NCI-H2081 (cell line): ENCODE results near the gene AFAP1L2.
A peak's percentile ranks its signal among the peaks of the same experiment; 100 is the strongest.

Experiments
- DNase-seq, 2 experiments: peaks; one replicate each; lab custom pipeline; 2025; lab: John Stamatoyannopoulos, UW

The AFAP1L2 gene

DNA sequence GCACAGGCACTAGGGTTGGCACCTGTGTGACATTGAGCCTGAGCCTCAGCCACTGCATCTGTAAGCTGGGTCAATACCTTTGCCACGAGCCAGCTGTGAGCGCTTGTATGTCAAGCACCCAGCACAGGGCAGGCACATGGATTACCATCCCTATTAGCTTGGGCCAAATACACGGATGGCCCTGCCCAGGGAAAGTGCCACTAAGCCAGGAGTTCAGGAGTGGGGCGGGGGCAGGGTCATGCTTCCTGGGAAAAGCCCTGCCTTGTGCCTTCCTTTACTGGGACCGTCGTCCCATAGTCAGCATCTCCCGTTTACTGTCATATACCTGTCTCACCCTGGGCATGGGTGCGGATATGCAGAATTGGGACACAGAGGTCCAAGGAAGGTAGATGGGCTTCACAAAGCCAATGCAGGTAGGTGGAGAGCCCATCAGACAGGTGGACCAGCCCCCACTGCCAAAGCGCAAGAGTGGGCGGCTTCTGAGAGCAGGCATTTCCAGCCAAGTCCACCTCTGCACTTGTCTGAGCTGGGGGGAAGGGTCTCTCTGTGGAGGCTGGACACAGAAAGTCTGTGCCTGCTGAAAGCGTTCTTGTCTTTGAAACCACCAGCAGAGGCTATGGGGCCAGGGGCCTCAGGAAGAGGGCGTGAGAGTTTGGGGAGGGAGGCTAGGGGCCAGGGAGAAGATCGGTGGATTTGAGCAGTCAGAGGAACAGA lies 92.6 kb downstream of the AFAP1L2 start:
- no peak for DNase-seq

DNA sequence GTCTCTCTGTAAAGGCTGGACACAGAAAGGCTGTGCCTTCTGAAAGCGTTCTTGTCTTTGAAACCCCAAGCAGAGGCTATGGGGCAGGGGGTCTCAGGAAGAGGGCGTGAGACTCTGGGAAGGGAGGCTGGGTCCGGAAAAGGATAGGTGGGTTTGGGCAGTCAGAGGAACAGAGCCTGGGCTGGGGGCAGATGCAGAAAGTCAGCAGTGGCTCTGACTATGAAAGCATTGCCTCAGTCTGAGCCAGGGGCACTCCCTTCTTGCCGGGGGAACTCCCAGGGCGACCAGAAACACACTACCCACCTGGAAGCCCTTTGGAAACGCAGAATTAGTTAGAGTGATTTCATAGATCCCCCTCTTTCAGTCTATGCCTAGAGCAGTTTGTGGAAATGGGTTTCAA lies 93.3 kb downstream of the AFAP1L2 start:
- no peak for DNase-seq

DNA sequence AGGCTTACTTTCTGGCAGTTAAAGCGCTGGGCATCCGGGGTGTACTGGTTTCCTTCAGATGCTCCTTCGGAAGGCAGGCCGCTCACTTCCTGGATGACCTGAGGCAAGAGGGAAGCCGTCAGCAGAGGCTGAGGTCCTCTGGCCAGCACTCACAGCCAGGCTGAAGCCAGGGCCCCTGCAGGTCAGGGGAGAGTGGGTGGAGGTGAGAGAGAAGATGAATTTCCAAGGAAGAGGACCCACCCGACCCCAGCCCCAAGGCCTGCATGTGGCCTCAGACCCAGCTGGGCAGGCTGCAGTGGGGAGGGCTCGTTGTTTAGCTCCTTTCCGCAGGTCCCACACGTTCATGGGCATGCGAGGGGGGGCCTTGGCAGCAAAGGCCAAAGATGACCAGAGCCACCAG lies 94.0 kb downstream of the AFAP1L2 start:
- DNase-seq: no peak

DNA sequence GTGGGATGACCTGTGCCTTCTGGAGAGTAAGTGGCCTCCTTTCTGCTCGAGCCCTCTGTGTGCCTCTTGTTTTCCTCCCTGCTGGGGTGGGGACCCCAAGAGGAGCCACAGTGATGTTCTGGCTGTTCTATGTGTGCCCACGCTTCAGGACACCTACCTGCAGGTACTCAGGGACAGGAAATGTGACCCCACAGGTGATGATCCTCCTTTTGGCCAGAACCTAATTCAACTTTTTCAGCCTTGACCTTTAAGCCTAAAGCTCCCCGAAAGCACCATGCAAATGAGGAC lies 95.0 kb downstream of the AFAP1L2 start:
- DNase-seq: no peak

DNA sequence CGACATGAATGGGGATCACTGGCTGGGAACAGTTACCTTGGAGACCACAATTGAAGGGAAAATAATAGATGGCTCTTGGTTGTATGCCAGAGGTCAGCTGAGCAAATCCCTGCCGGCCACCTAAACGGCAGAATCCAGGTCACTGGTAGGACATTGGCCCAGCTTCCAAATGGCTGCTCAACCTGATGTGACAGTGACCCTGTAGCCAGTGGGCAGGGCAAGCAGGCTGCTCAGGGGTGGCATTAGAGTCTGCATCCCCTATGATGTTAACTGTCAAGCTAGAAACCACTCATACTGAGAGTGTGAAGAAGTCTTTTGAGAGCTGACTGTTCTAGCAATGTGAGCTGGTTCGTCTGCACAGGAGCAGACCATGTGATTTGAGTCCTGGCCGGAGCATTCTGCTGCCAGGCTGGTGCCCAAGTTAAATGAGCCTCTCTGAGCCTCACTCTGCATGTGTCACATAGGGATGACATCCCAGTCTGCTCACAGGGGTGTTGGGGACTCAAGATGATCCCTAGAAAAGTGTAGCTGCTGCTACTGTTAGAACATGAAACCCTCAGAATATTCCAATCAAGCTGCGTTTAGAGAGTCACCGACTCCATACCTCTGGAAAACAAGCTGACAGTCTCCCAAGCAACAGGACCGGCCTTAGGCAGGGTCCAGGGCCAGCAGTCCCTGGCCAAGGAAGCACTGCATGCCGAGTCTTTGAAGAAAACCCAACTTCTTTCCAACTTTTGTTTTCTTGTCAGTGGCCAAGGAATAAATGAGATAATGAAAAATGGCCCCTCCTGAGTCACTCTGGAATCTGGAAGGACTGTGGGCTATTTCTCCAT lies 95.6 kb downstream of the AFAP1L2 start:
- DNase-seq: no peak

DNA sequence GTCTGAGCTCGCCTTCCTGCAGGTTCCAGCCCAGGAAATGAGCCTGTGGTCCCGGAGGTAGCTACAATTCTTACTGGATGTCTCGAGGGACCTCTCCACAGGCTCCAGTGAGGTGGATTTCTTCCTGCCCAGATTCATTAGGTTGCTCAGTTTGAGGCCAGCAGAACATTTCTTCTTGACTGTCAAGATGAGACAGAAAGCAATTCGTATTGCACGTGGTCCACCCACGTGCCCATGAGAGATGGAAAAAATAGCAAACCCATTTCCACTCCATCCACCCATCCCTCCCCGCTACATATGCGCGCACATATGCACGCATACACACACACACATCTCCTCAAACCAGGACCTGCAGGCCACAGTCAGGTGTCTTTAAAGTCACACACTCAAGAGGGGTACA lies 96.6 kb downstream of the AFAP1L2 start:
- DNase-seq: no peak

DNA sequence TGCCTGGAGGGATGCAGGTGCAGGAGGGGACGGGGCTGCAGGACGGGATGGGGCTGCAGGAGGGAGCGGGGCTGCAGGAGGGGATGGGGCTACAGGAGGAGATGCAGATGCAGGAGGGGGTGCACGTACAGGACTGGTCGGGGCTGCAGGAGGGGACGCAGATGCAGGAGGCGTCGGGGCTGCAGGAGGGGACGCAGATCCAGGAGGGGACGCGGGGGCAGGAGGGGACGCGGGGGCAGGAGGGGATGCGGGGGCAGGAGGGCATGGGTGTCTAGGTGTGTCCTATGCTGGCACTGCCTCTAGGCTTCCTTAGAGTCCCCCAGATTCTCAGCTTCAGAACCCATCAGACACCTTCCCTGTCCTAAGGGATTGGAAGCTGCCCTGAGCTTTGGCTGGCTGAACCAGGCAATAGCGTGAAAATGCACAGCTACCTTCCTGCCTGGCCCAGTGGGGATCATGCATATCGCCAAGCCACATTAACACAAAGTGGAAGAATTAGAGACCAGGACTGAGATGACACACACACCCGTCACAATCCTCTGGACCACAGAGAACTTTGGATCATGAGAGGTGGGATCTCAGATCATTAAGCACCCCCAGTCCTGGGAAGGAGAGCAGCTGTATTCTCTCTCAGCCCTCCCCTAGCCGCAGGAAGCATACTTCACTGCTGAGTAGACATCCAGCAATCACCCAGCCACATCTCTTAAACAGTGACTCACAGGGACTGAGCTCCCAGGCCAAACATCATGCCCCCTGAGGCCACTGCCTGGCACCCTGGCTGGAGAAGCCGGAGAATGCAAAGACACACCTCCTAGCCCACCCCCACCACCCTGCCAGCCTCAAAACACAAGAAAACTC lies 98.0 kb downstream of the AFAP1L2 start:
- no peak for DNase-seq

DNA sequence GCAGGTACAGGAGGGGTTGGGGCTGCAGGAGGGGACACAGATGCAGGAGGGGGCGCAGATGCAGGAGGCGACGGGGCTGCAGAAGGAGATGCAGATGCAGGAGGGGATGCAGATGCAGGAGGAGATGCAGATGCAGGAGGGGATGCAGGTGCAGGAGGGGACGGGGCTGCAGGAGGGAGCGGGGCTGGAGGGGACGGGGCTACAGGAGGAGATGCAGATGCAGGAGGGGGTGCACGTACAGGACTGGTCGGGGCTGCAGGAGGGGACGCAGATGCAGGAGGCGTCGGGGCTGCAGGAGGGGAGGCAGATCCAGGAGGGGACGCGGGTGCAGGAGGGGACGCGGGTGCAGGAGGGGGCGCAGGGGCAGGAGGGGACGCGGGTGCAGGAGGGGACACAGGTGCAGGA lies 98.8 kb downstream of the AFAP1L2 start:
- DNase-seq: no peak

DNA sequence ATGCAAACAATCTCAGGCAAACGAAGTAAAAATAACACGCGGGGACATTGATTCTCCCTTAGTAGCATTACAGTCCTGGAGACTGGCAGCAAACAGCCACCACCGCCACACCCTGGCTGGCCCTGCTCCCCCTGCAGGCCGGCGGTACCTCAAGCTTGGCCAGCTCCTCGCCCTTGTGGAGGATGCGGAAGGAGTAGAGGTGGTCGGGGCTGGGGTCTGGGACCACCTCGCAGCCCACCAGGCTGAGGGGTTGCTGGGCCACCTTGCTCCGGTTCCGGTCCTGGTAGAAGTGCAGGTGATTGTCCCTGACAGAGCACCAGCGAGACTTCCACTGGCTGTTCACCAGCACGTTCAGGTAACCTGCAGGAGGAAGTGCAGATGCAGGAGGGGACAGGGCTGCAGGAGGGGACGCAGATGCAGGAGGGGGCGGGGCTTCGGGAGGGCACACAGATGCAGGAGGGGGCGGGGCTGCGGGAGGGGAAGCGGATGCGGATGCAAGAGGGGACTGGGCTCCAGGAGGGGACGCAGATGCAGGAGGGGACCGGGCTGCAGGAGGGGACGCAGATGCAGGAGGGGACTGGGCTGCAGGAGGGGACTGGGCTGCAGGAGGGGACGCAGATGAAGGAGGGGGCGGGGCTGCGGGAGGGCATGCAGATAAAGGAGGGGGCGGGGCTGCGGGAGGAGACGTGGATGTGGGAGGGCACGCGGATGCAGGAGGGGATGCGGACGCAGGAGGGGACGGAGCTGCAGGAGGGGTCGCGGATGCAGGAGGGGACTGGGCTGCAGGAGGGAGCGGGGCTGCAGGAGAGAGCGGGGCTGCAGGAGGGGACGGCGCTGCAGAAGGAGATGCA lies 99.5 kb downstream of the AFAP1L2 start:
- DNase-seq: peak; percentile 35 to 47

DNA sequence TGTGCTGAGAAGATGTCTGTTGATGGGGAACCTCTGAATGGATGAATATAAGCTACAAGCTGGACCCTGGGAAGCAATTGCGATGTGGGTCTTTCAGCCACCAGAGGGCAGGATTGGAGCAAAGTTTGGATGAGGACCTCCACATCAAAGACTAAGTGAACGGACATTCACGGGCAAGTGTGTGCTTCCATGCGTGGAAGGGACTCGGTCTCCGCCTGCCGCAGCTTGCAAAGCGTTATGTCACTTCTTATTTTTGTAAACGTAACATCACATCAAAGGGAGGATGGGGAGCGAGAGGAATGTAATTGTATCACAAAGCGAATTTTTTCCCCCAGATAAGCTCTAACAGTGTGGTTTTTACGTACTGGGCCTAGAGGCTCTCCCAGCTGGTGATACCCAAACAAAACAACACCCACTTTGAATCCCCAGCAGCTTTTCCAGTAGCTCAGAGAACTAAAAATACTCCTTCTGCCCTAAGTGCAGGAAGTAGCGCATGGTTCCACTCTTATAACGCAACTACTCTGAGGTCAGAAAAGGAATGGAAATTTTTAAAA lies 100.2 kb downstream of the AFAP1L2 start:
- DNase-seq: peak; percentile 62 to 77

DNA sequence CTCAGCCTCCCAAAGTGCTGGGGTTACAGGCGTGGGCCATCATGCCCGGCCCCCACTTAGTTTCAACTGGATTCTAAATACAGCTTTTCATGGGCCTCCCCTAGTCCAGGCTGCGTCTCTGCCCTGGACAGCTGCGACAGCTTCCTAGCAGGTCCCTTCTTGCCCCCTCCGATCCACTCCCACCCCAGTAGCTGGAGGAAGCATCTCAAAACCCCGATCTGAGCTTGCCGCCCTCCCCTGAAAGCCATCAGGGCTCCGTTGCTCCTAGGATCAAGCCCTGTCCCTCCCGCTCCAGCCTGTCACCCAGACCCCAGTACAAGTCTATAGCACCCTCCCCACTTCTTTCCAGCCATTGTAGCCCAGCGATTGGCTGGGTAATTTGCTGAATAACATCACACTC lies 100.7 kb downstream of the AFAP1L2 start:
- DNase-seq: no peak

DNA sequence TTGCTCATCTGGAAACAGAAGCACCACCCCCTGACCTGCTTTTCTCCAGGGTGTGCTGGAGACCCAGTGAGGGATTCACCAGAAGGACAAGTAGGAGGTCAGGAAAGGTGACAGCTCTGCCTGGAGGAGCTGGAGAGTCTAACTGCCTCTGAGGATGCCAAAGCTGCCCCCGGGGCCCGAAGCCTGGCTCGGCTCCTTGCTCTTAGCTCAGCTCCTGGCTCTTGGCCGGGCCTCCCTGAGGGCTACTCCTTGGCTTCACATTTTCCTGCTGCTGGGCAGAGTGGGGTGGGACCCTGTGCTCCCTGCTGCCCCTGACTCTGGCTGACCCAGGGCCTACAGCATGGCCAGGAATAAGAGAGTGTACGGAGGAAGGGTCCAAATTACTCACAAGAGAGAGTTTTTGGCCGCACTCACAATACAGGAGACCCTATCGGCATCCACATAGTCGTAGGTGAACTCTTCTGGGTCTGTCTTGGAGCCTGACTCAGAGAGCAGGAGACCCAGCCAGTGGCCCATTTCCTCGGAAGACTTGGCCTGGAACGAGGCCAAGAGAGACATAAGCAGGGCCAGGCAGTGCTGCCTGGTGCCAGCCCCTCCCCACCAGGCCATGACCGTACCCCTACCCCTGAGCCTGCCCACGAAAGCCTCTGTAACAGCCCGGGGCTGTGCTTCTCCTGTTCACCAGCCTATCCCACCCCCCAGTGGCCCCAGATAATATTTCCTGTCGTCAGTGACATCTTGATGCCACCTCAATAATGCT lies 102.2 kb downstream of the AFAP1L2 start:
- DNase-seq: no peak

DNA sequence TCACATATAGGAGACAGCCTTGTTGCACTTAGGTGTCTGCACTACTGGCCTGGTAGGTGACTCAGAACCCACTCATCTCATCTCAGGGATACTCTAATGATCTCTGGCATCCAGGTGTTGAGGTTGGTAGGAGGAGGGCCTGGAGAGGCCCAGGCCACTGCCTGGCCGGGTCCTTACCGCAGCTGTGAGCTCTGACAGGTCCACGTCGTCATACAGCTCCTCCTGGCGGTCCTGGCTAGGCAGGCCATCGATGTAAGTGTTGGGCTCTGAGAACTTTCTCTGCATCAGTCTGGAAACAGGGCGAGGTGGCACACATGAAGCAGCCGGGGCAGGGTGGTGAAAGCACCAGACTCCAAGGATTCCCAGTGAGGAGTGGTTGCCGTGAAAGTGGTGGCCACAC lies 103.1 kb downstream of the AFAP1L2 start:
- no peak for DNase-seq

DNA sequence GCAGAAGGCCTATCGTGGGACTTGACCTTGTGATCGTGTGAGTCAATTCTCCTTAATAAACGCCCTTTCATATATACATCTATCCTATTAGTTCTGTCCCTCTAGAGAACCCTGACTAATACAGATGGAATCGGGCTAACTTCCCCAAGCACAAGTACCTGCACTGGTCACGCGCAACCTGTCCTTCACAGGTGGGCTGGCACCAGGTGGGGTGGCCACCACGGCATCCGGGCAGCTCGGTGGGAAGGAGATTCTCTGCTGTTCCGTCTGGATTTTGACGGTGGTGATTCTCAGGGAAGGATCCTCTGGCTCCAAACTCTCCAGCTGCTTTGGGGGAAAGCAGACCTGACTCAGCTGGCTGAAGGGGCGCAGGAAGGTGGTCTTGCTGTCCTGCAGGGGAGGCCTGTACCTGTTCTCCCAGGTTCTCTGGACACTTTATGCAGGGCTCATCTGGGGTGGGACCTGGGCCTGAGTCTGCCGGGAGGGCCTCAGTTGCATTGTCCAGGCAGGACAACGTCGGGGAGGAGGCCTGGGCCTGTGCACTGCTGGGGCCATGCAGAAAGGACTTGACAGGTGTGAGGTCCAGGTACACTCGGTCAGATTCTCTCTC lies 104.2 kb downstream of the AFAP1L2 start:
- no peak for DNase-seq

DNA sequence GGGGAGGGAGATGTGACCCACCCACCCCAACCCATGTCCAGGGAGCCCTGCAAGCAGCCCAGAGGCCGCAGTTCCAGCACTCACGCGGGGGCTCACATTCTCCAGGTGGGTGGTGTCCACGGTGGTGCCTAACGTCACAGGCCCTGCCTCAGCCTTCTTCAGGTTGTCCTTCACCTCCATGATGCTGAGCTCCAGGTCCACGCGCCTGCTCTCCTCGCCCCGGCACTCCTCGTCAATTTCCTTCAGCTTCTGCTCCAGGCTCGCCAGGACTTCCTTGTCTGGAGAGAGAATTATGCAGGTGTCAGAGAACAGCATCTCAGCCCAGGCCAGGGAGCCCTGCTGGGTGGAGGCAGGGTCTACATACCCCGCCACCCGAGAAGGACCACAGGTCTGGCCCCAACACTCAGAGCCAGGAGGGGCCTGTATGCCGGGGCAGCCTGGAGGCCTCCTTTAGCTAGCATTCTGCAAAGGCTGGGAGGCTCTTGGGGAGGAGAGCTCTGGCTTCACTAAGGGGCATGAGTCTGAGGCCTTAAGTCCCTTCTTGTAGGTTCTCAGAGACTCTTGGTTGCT lies 107.1 kb downstream of the AFAP1L2 start:
- DNase-seq: no peak

DNA sequence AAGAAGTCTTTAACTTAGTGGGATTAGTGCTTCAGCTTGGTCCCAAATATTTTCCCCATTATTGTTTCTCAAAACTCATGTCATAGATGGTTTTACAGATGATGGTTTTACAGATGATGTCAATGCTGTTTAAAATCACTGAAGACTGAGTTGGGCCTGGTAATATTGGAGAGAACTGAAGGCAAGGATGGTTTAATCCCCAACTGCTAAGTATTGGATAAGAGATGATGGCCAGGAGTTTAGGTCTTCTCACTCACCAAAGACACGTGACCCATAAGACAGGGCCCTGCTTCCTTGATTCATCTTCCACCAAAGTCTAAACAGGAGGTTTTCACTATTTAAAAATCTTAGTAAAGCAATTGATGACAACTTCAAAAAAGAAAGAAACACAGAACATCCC lies 108.9 kb downstream of the AFAP1L2 start:
- DNase-seq: no peak

DNA sequence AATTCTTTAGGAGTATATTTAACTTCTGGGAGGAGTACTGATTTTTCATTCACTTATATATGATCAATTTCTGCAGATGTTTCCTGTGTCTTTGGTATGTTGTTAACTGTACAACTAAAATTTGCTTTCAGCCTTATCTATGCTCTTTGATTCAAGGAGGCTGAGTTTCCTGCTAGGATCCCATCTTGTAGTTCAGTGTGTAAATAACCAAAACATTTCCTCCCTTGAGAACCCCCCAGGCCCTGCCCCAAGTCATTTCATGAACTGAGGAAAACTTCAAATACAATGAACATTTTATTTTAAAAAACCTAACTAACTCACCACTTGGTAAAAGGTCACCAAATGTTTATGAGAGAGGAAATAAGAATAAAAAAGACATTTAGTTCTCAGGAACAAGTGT lies 109.8 kb downstream of the AFAP1L2 start:
- no peak for DNase-seq

DNA sequence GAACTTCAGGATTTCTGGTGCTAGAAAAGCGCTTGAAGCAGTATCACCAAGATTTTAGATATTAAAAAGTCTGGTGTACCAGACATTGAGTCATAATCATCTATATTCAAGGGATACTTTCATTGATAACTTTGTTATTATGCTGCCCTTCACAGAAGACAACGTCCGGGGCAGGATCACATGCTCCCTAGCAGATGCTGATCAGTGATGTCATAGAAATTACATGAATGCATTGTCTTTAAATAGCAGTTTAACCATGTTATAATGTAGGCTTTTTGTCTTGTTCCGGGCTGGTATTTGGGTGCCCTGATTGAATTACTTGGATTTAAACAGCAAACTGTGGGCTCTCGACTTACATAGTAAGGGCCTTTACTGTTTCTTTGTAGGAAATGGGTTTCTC lies 111.2 kb downstream of the AFAP1L2 start:
- no peak for DNase-seq

DNA sequence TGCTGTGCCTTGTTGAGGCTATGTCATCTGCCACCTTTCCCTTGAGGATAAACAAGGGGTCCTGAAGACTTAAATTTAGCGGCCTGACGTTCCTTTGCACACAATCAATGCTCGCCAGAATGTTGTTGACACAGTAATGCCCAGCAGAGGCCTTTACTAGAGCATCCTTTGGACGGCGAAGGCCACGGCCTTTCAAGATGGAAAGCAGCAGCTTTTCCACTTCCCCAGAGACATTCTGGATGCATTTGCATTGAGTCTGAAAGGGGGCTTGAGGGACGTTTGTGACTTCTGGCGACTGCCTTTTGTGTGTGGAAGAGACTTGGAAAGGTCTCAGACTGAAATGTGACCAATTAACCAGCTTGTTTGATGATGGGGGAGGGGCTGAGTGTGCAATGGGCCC lies 112.8 kb downstream of the AFAP1L2 start:
- DNase-seq: no peak

DNA sequence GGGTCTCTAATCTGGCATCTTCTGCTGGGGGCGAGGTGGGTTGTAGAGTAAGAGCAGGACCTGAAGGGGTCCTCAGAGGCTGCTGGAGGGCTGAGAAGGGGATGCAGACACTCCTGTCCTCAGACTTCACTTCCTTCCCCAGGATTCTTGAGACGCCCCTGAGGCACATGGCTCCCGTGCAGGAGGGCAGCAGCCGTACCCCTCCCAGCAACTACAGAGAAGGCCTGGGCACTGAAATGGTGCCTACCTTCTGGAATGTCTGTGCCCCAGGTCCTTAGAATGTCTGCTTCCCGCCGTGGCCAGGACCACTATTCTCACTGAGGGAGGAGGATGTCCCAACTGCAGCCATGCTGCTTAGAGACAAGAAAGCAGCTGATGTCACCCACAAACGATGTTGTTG lies 113.2 kb downstream of the AFAP1L2 start:
- no peak for DNase-seq
